Activated B cell treated with CpG ODN at 0.5 μM for 24 hours (primary cell): Measurements from ENCODE around the gene UBE2G2. TPM values are rescaled to one million over a fixed set of nuclear protein-coding genes. Genes with fewer than 3 reads are reported as not detected.

Experiments used
- ATAC-seq: fragments of 200-7000 bp; cut with Tn5 transposase; one replicate; pipeline ENCODE4 v1.10.0; 2021; ENCODE audit warnings: low read depth, mild to moderate bottlenecking, moderate library complexity
- CTCF ChIA-PET: fragments of 350-600 bp; sonication (Branson Sonifier 250); formaldehyde crosslinking; loops from one replicate; lab custom pipeline; 2021; ENCODE audit warnings: antibody characterized with exemption; lab: Charles Lee
- POLR2A ChIA-PET: fragments of 350-600 bp; sonication (Branson Sonifier 250); formaldehyde crosslinking; loops from one replicate; lab custom pipeline; 2021; ENCODE audit warnings: antibody characterized with exemption; lab: Charles Lee
- DNase-seq: peaks from one replicate; pipeline ENCODE4 v3.0.0; 2022
- H3K27ac Mint-ChIP-seq: one replicate; pipeline ENCODE4 v1.8.0; 2020; ENCODE audit warnings: mixed read lengths
- H3K27me3 Mint-ChIP-seq: one replicate; pipeline ENCODE4 v1.8.0; 2021; ENCODE audit warnings: mixed read lengths
- H3K36me3 Mint-ChIP-seq: one replicate; pipeline ENCODE4 v1.8.0; 2021; ENCODE audit warnings: low read depth, mixed read lengths
- H3K4me1 Mint-ChIP-seq: one replicate; pipeline ENCODE4 v1.8.0; 2021; ENCODE audit warnings: mixed read lengths
- H3K4me3 Mint-ChIP-seq: one replicate; pipeline ENCODE4 v1.8.0; 2020; ENCODE audit warnings: mild to moderate bottlenecking, mixed read lengths
- H3K9me3 Mint-ChIP-seq: one replicate; pipeline ENCODE4 v1.8.0; 2020; ENCODE audit warnings: mixed read lengths
- CTCF ChIP-seq: fragments of 200-600 bp; IDR thresholded peaks from one replicate; pipeline ENCODE4 v1.8.0; 2022; ENCODE audit warnings: antibody characterized with exemption, mild to moderate bottlenecking
- intact Hi-C: fragments of 100-400 bp; cut with micrococcal nuclease; formaldehyde crosslinking; loops from one replicate; pipeline ENCODE4 v1.15.1; 2024
- total RNA-seq: library from RNA; stranded (reverse); gene quantifications from 2 replicates; pipeline ENCODE4 v1.2.3, GENCODE V29; 2022

Gene UBE2G2
- total RNA-seq, 1 donor from 2014 or later = 108 TPM

- DNase-seq (no peak), ATAC-seq (no peak)
- no peaks in the 10 kb centered on the region for H3K4me1 Mint-ChIP-seq
- ChIA-PET POLR2A (no interaction called here), CTCF (interaction anchor here (0.8 kb wide), 1 partner anchor 456 kb away, joined by 3 read pairs; no protein-coding TSS in a partner anchor)
- no peaks in the 10 kb centered on the region for H3K27me3 Mint-ChIP-seq
- no peak overlapping the region for H3K4me3 Mint-ChIP-seq
- no peak overlapping the region for H3K27ac Mint-ChIP-seq
- no peaks in the 10 kb centered on the region for H3K9me3 Mint-ChIP-seq
- intact Hi-C loops = no loop called here
- H3K36me3 Mint-ChIP-seq = no peaks in the 10 kb centered on the region
- no peak for TF ChIP-seq CTCF
These were observed 41.9 kb downstream of the UBE2G2 start for GRCh38 chr21:44759628-44760285.

- Mint-ChIP-seq H3K27me3 (no peaks in the 10 kb centered on the region), H3K36me3 (no peaks in the 10 kb centered on the region), H3K4me3 (no peak overlapping the region), H3K27ac (no peak overlapping the region), H3K9me3 (no peaks in the 10 kb centered on the region), H3K4me1 (no peaks in the 10 kb centered on the region)
- intact Hi-C loops = no loop called here
- ChIA-PET CTCF (interaction anchor here (0.8 kb wide), 1 partner anchor 456 kb away, joined by 3 read pairs; no protein-coding TSS in a partner anchor), POLR2A (no interaction called here)
- ATAC-seq (no peak), DNase-seq (no peak)
- TF ChIP-seq CTCF = no peak
These were observed 42.6 kb downstream of the UBE2G2 start for GRCh38 chr21:44758781-44759627.

GRCh38 chr21:44758141-44758561 lies 43.5 kb downstream of the UBE2G2 start:
- Mint-ChIP-seq H3K36me3 (no peaks in the 10 kb centered on the region), H3K27ac (no peak overlapping the region), H3K4me3 (no peak overlapping the region), H3K4me1 (no peaks in the 10 kb centered on the region), H3K9me3 (no peaks in the 10 kb centered on the region), H3K27me3 (no peaks in the 10 kb centered on the region)
- CTCF ChIA-PET = no interaction called here
- no peak for TF ChIP-seq CTCF
- ATAC-seq (no peak), DNase-seq (no peak)
- intact Hi-C loops = no loop called here
- POLR2A ChIA-PET = no interaction called here

DNA sequence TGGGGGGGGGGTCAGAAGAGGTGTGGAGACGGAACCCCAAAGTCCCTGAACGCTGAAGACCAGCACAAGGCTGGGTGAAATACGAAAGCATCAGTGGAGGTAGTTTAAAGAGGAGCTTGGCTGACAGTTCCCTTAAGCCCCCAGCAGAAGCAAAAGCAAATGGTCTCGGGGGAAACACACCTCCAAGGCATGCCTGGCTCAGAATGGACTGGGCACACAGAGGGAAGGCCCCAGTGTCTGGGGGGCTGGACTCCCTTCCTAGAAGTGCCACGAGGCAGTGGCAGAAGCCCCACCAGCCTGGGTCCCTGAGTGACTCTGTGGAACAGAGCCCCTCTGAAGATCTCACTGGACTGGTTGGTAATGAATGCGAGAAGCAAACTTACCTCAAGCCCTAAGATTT lies 43.9 kb downstream of the UBE2G2 start:
- Mint-ChIP-seq H3K27ac (no peak overlapping the region), H3K4me3 (no peak overlapping the region)
- DNase-seq = no peak

More for the DNA sequence above, 43.9 kb downstream of the UBE2G2 start:
- Mint-ChIP-seq H3K36me3 (no peaks in the 10 kb centered on the region), H3K27me3 (no peaks in the 10 kb centered on the region), H3K9me3 (no peaks in the 10 kb centered on the region), H3K4me1 (no peaks in the 10 kb centered on the region)
- ChIA-PET CTCF (no interaction called here), POLR2A (no interaction called here)
- no peak for TF ChIP-seq CTCF
- intact Hi-C loops = no loop called here
- ATAC-seq = no peak
